ENCODE data around the gene MAN2A2.

MAN2A2 gene

GRCh38 chr15:90902840-90903732 lies at the start of gene MAN2A2:
Gene MAN2A2 (plus strand): TSS chr15:90903302. CDS start chr15:90904208, 906 bp downstream.
- DNase-seq (ENCODE audit: low read depth, low spot score), result peak; percentile 63

DNA sequence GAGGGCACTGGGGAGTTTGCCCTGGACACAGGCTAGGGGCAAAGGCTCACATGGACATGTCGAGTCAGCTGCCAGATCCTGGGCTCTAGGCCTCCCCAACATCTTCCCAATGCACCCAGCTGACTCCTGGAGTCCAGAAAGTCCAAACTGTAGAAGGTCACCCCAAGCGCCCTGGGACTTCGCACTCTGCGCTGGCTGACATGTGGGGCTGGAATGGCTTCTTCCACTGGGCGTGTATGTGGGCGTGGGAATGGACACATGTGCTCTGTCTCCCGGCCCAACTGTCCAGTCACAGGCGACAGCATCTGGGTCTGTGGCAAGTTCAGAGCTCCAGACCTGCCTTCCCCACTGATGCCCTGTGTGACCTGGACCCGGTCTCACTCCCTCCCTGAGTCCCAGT lies 48.0 kb upstream of the MAN2A2 start:
- no peak for DNase-seq (ENCODE audit: low read depth, low spot score)

- DNase-seq (ENCODE audit: low read depth, low spot score), result no peak
Observed at GRCh38 chr15:90857337-90857736, 45.8 kb upstream of the MAN2A2 start.

GRCh38 chr15:90857883-90858443 lies 45.1 kb upstream of the MAN2A2 start:
- no peak for DNase-seq (ENCODE audit: low read depth, low spot score)

GRCh38 chr15:90859234-90860131 lies 43.6 kb upstream of the MAN2A2 start:
- no peak for DNase-seq (ENCODE audit: low read depth, low spot score)

DNA sequence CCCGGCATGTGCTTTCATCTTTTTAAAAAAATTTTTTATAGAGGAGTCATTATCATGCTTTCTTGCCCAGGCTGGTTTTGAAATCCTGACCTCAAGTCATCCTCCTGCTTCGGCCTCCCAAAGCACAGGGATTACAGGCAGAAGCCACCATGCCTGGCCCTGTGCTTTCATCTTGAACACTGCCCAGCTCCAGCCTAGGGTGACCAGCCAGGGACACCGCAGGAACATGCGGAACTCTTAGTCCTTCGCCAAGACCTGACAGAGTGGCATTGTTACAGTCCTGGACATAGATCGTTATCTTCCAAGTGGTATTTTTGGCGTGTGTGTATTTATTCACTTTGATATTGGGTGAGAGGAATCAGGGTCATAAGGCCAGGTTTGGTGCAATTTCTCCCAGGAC lies 42.7 kb upstream of the MAN2A2 start:
- no peak for DNase-seq (ENCODE audit: low read depth, low spot score)

- DNase-seq (ENCODE audit: low read depth, low spot score), result peak; percentile 76
Observed at GRCh38 chr15:90860942-90861675, 42.0 kb upstream of the MAN2A2 start.

DNA sequence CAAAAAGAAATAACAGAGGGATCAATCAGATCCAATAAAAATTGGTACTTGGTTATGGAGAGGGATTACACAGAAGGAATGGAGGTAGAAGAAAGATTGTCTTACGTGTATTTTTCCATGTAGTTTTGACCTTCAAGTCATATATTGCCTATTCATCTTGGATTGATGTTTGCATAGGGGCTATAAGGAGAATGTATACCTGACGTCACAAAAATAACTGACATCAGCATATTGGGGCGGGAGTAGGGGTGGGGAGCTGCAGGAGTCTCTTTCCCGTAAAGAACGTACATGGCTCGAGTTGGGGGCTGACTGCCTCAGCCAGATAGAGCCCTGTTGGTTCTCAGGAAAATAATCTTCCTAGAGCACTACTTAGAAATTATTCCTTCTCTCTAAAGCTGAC lies 40.6 kb upstream of the MAN2A2 start:
- DNase-seq (ENCODE audit: low read depth, low spot score), result no peak

DNA sequence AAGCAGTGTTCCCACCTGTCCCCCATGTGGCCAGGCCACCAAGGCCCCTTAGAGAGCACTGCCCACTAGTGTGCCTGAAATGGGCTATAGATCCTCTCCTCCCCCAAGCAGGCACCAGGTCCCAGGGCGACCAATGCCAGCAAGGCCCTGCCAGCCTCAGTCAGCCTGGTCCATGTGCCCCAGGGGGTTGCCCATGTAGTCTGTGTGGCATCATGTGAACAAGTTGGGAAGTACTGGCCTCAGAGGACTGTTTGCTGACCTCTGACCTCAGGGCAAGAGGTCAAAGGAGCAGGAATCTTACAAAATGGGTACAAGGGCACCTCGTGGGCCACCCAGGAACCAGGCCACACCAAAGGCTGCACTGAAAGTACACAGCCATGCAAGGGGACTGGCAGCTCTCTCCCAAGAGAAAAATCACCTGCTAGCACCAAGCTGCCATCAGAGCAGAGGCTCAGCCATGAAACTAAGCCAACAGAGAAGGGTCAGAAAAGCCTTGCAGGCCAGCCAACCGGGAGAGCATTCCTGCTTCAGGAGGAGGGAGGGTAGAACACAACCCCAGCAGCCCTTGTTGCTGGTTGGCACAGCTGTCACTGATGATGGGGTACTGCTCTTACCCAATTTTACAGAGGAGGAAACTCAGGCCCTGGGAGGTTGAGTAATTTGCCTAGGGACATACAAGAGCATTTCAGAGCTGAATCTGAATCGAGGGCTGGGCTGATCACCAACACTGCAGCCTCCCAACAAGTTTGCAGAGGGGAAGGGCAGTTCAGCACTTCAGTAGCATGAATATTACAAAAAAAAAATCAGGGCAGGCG lies 39.9 kb upstream of the MAN2A2 start:
- DNase-seq (ENCODE audit: low read depth, low spot score), result no peak

- DNase-seq (ENCODE audit: low read depth, low spot score), result no peak
Observed at GRCh38 chr15:90863987-90864386, 39.1 kb upstream of the MAN2A2 start.

DNA sequence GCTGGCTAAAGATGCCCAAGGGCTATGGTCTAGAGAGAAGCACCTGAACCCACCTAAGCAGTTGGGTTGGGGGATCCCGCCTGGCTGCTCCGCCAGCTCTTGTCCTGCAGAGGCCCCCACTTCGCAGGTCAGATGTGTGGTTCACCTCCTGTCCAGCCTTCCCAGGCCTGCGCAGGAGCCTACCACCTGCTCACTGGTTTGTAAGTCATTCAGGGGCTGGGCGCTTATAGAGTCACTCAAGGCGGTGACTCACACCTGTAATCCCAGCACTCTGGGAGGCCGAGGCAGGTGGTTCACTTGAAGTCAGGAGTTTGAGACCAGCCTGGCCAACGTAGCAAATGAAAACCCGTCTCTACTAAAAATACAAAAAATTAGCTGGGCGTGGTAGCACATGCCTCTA lies 38.6 kb upstream of the MAN2A2 start:
- no peak for DNase-seq (ENCODE audit: low read depth, low spot score)

DNA sequence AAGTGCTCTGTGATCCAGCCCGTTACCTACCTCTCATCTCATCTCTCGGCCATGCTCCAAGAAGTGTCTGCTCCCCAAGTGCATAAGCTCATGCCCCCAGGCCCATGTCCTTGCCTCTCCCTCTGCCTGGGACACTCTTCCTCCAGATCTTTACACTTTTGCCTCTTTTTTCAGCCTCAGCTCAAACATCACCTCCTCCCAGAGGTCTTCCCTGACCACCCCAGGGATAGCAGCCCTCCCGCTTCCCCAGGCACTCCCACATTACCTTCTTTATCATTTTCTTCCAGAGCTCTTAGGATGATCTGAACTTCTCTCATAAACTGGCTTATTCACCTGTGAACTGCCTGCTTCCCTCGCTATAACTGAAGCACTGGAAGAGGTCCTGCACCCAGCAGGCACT lies 37.4 kb upstream of the MAN2A2 start:
- no peak for DNase-seq (ENCODE audit: low read depth, low spot score)

GRCh38 chr15:90866161-90866715 lies 36.9 kb upstream of the MAN2A2 start:
- DNase-seq (ENCODE audit: low read depth, low spot score), result no peak

- no peak for DNase-seq (ENCODE audit: low read depth, low spot score)
Observed at GRCh38 chr15:90866800-90867199, 36.3 kb upstream of the MAN2A2 start.

DNA sequence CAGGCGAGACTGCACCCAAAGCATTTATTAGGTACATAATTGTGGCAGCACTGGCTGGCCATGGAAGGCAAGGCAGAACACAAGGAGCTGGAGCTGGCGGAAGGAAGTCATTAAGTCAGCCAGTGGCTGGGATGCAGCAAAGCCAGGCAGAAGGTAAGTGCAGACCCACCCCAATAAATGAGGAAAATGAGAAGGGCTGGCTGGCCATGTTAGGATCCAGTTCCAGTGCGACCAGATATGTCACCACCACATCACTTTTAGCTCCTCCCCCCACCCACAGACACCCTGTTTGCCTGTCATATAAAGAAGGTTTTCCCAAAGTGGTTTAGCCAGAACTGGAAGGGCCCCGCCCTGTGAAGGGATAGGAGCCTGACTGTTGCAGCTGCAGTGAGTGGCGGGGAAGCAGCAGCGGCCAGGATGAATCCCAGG lies 34.8 kb upstream of the MAN2A2 start, which contains the start of gene FURIN:
TSS of gene FURIN (plus strand) at position 328 of the 429 bp plus-strand sequence. CDS start 7,153 bp downstream, outside the sequence.
- DNase-seq (ENCODE audit: low read depth, low spot score), result no peak

- no peak for DNase-seq (ENCODE audit: low read depth, low spot score)
Observed at GRCh38 chr15:90869140-90869541, 34.0 kb upstream of the MAN2A2 start.

GRCh38 chr15:90869601-90870353 lies 33.3 kb upstream of the MAN2A2 start:
- DNase-seq (ENCODE audit: low read depth, low spot score), result peak; percentile 75

- DNase-seq (ENCODE audit: low read depth, low spot score), result peak; percentile 40
Observed at GRCh38 chr15:90870354-90871138, 32.6 kb upstream of the MAN2A2 start.

All from astrocyte of the hippocampus (primary cell).